ENCODE measurements around the gene LRP1B.

DNA sequence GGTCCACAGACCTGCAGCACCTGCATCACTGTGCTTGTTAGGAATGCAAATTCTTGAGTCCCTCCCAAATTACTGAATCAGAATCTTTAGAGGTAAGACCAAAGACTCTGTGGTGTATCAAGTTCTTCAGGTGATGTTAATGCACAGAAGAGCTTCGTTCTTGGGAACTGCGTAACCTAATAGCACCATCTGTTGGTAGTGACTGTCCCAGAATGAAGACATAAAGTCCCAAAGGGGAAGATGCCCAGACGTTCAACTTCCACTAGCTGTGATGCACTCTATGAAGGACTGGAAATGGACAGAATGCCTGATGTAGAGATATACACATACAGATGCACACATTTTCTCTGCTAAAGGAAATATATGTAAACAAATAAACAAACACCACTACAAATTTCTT lies 576.0 kb downstream of the LRP1B start:
- TF ChIP-seq EZH2phosphoT487 (IDR thresholded peaks at IDR 0.05; ENCODE audit: insufficient read depth, low read depth) = no peak
- no peak for TF ChIP-seq EZH2 (IDR thresholded peaks at IDR 0.05; ENCODE audit: insufficient read depth, poor library complexity, severe bottlenecking)
